ENCODE measurements around the gene MITF.

GRCh38 chr3:69867941-69868505 lies 128.8 kb downstream of the MITF start:
- TF ChIP-seq CTCF (IDR thresholded peaks at IDR 0.05; ENCODE audit: low read depth, low read length) (no peak), EZH2phosphoT487 (IDR thresholded peaks at IDR 0.05; ENCODE audit: low read depth) (no peak)
